Endodermal cell (in vitro differentiated cells): ENCODE results near the gene PEX11G. TPM values are rescaled to one million over a fixed set of nuclear protein-coding genes. Genes with fewer than 3 reads are reported as not detected.
A peak's percentile ranks its signal among the peaks of the same experiment; 100 is the strongest.

ENCODE experiments used
- DNase-seq: peaks from one replicate; pipeline ENCODE4 v3.0.0-alpha.2; 2017
- H3K27ac ChIP-seq: 2 replicates; pipeline ENCODE4 v1.5.1; 2013; ENCODE audit warnings: mild to moderate bottlenecking, low read depth, low read length, moderate library complexity
- H3K27me3 ChIP-seq: 2 replicates; pipeline ENCODE4 v1.6.1; 2013; ENCODE audit warnings: mild to moderate bottlenecking, low read length, moderate library complexity; ENCODE audit not compliant: insufficient read depth, control insufficient read depth, poor library complexity, severe bottlenecking
- H3K36me3 ChIP-seq: 2 replicates; pipeline ENCODE4 v1.7.0; 2013; ENCODE audit warnings: mild to moderate bottlenecking, low read length, moderate library complexity; ENCODE audit not compliant: control insufficient read depth, insufficient read depth
- H3K4me1 ChIP-seq: one replicate; pipeline ENCODE4 v1.7.0; 2013; ENCODE audit warnings: low read length; ENCODE audit not compliant: control insufficient read depth, insufficient read depth
- H3K4me3 ChIP-seq: 2 replicates; pipeline ENCODE4 v1.5.1; 2013; ENCODE audit warnings: mild to moderate bottlenecking, low read length, moderate library complexity
- H3K9ac ChIP-seq: 2 replicates; pipeline ENCODE4 v1.6.1; 2013; ENCODE audit warnings: mild to moderate bottlenecking, low read length, moderate library complexity; ENCODE audit not compliant: poor library complexity, severe bottlenecking; ENCODE audit errors: extremely low read depth
- H3K9me3 ChIP-seq: 2 replicates; pipeline ENCODE4 v1.6.1; 2013; ENCODE audit warnings: mild to moderate bottlenecking, low read length, moderate library complexity; ENCODE audit not compliant: control insufficient read depth
- H3K27ac Mint-ChIP-seq: 2 replicates; pipeline ENCODE4 v1.8.0; 2020; ENCODE audit warnings: mixed read lengths
- H3K27me3 Mint-ChIP-seq: 2 replicates; pipeline ENCODE4 v1.8.0; 2021; ENCODE audit warnings: mild to moderate bottlenecking, mixed read lengths; ENCODE audit not compliant: insufficient read depth
- H3K36me3 Mint-ChIP-seq: 2 replicates; pipeline ENCODE4 v1.8.0; 2020; ENCODE audit warnings: low read depth, mixed read lengths
- H3K4me1 Mint-ChIP-seq: 2 replicates; pipeline ENCODE4 v1.8.0; 2020; ENCODE audit warnings: mixed read lengths
- H3K4me3 Mint-ChIP-seq: 2 replicates; pipeline ENCODE4 v1.8.0; 2020; ENCODE audit warnings: mild to moderate bottlenecking, moderate library complexity, mixed read lengths
- H3K9me3 Mint-ChIP-seq: 2 replicates; pipeline ENCODE4 v1.8.0; 2020; ENCODE audit warnings: mild to moderate bottlenecking, mixed read lengths
- WGBS, 2 experiments: methylation state at CpG; one replicate each; pipeline versions ENCODE4 v1.1.5 to v1.1.7; 2013; ENCODE audit warnings: missing lambda C conversion rate in 2 of 2, mixed read lengths in 1 of 2; ENCODE audit not compliant: insufficient coverage in 1 of 2, insufficient read length in 1 of 2; 5-methylcytosine and 5-hydroxymethylcytosine counted together
- long read RNA-seq, 4 experiments: library from polyadenylated mRNA in 2 of 4; library from RNA in 1 of 4; library from capped mRNA in 1 of 4; stranded (forward) in 3 of 4; unstranded in 1 of 4; transcript quantifications; one replicate each; pipeline ENCODE4 v2.0.0, GENCODE V29; 2020 to 2021; ENCODE audit warnings: inconsistent platforms in 1 of 4
- polyA plus RNA-seq, 2 experiments: library from polyadenylated mRNA; stranded (reverse); fragments of 50-300 nt; gene quantifications; one replicate each; pipeline ENCODE4 v1.2.3, GENCODE V29; 2013
- total RNA-seq, 2 donors: library from RNA; stranded (reverse); fragmentation: NEBNext Ultra II Directional in 1 of 2; extraction: Animal tissue kit (Norgen Biotek cat#: 25700) in 1 of 2; gene quantifications; 2 replicates in 1 of 2; 3 replicates in 1 of 2; pipeline ENCODE4 v1.2.1, GENCODE V29; 2021
- TF ChIP-seq, protein P1 (sequence below): fragments of 200-600 bp; sonication (generic); conservative IDR thresholded peaks from 2 replicates; pipeline ENCODE4 v1.5.0; 2021; ENCODE audit warnings: antibody characterized with exemption, mild to moderate bottlenecking

The PEX11G gene
- 1 to 10 TPM; 2.6 to 3.0 TPM for total RNA-seq
- 2.3 TPM for polyA plus RNA-seq (2013, experiment 1 of 2)
- polyA plus RNA-seq (2013, experiment 2 of 2), result 1.6 TPM
- long read RNA-seq, experiment 1, partial matches to known transcripts, result 1 of 4 reads
- long read RNA-seq, experiment 1, other reads (novel, unspliced or antisense), result 3 of 4 reads
- long read RNA-seq, experiment 2, transcript PEX11G-201 (5 exons, 1,062 nt), result major isoform, 5 of 7 reads
- long read RNA-seq, experiment 2, partial matches to known transcripts, result 0 of 7 reads
- long read RNA-seq, experiment 2, other reads (novel, unspliced or antisense), result 2 of 7 reads
- long read RNA-seq, experiment 3, transcript PEX11G-201 (5 exons, 1,062 nt), result major isoform, 7 of 10 reads
- long read RNA-seq, experiment 3, partial matches to known transcripts, result 0 of 10 reads
- long read RNA-seq, experiment 3, other reads (novel, unspliced or antisense), result 3 of 10 reads
- long read RNA-seq, experiment 4, transcript PEX11G-201 (5 exons, 1,062 nt), result major isoform, 11 of 11 reads
- long read RNA-seq, experiment 4, partial matches to known transcripts, result 0 of 11 reads
- long read RNA-seq, experiment 4, other reads (novel, unspliced or antisense), result 0 of 11 reads

DNA sequence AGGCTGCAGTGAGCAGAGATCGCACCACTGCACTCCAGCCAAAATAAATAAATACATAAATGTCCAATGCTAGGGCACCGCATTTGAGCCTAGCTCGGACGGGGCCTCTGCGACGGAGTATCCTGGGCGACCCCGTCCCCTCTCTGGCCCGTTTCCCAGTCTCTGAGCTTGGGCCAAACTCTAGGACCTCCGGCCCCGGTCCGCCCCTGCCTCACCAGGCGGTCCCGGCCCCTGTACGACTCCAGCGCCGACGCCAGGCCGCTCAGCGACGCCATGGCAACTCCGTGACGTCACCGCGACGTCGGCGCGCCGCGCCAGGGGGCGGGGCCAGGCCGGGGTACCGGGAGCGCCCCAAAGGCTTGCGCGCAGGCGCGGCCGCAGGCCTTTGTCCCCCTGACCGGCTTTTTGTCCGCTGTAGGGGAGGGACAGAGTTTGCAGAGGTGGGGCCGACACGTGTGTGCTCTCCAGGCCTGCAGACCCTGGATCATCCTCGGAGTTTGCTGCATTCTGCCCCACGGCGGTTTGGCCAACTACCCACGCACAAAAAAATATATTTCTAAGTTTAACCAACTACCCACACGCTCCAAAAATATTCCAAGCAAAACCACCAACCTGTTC lies at the start of gene PEX11G:
PEX11G (minus strand) TSS at position 300 of the 618 bp plus-strand sequence; CDS start at position 275, 25 bp downstream.
- H3K27ac ChIP-seq, result peak within 1 kb of the TSS; percentile 65
- peak within 1 kb of the TSS; percentile 93 for H3K27ac Mint-ChIP-seq
- TF ChIP-seq, protein P1, sequence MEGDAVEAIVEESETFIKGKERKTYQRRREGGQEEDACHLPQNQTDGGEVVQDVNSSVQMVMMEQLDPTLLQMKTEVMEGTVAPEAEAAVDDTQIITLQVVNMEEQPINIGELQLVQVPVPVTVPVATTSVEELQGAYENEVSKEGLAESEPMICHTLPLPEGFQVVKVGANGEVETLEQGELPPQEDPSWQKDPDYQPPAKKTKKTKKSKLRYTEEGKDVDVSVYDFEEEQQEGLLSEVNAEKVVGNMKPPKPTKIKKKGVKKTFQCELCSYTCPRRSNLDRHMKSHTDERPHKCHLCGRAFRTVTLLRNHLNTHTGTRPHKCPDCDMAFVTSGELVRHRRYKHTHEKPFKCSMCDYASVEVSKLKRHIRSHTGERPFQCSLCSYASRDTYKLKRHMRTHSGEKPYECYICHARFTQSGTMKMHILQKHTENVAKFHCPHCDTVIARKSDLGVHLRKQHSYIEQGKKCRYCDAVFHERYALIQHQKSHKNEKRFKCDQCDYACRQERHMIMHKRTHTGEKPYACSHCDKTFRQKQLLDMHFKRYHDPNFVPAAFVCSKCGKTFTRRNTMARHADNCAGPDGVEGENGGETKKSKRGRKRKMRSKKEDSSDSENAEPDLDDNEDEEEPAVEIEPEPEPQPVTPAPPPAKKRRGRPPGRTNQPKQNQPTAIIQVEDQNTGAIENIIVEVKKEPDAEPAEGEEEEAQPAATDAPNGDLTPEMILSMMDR, result no peak
- peaks cover 7% of the 10 kb centered on the region for H3K4me1 ChIP-seq
- 6 to 18% methylated on average over 17 to 49 of the region's 49 CpGs for WGBS, 2 experiments
- H3K4me3 ChIP-seq, result peak within 1 kb of the TSS; percentile 67
- no peaks in the 10 kb centered on the region for H3K36me3 Mint-ChIP-seq
- H3K4me1 Mint-ChIP-seq, result peaks cover 7% of the 10 kb centered on the region
- H3K9ac ChIP-seq, result peak within 1 kb of the TSS; percentile 62
- no peaks in the 10 kb centered on the region for H3K36me3 ChIP-seq
- no peaks in the 10 kb centered on the region for H3K27me3 Mint-ChIP-seq
- no peaks in the 10 kb centered on the region for H3K27me3 ChIP-seq
- no peaks in the 10 kb centered on the region for H3K9me3 ChIP-seq
- DNase-seq, result peak; percentile 95
- no peaks in the 10 kb centered on the region for H3K9me3 Mint-ChIP-seq
- H3K4me3 Mint-ChIP-seq, result peak within 1 kb of the TSS; percentile 61

DNA sequence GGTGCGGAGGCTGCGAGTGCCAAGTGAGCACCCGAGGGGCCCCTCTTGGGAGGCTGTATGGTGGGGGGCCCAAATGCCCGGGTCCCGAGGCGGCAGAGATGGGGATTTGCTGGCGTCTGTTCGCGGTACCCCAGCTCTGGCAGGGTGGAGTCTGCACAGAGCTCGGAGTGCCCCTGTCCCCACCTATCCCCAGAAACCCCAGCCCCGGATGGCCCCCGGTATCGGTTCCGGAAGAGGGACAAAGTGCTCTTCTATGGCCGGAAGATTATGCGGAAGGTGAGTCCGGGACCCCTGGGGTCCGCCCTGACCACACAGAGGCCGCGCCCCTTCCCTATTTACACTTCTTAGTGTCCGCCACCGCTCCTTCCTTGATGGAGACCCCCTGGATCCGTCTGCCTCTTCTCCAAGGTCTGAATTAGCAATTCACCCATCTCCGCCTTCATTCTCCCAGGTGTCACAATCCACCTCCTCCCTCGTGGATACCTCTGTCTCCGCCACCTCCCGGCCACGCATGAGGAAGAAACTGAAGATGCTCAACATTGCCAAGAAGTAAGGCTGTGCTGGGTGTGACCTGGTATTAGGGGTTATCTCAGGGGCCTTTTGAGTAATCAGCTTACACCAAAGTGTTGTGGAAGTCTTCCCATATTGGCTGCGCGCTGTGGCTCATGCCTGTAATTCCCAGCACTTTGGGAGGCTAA lies 47.3 kb upstream of the PEX11G start:
- peak overlapping the region; percentile 86 for H3K4me3 Mint-ChIP-seq
- DNase-seq, result peak; percentile 75
- WGBS, 2 experiments, result 33 to 75% methylated on average over 5 to 30 of the region's 30 CpGs
- Histone ChIP-seq H3K27me3 (no peaks in the 10 kb centered on the region), H3K4me3 (peak overlapping the region; percentile 95), H3K36me3 (peaks cover 3% of the 10 kb centered on the region), H3K9ac (peak overlapping the region; percentile 90), H3K4me1 (no peaks in the 10 kb centered on the region), H3K9me3 (no peaks in the 10 kb centered on the region), H3K27ac (no peak overlapping the region)
- H3K27me3 Mint-ChIP-seq, result no peaks in the 10 kb centered on the region
- TF ChIP-seq, protein P1, result no peak
- H3K27ac Mint-ChIP-seq, result peak overlapping the region; percentile 62
- H3K36me3 Mint-ChIP-seq, result peaks cover 24% of the 10 kb centered on the region
- H3K4me1 Mint-ChIP-seq, result peaks cover 4% of the 10 kb centered on the region
- no peaks in the 10 kb centered on the region for H3K9me3 Mint-ChIP-seq
